ENCODE data around the gene AKAP8. TPM values are rescaled to one million over a fixed set of nuclear protein-coding genes. Genes with fewer than 3 reads are reported as not detected.

The AKAP8 gene
- total and polyA plus RNA-seq, 10 donors: 13.9 to 51.3 (median 30.6) TPM

GRCh38 chr19:15372470-15372869, 7.1 kb downstream of the AKAP8 start:
- Histone ChIP-seq H3K4me1 (peaks cover 29 to 71% (median 48%) of the 10 kb centered on the region in 6 donors), H3K27ac (no peak overlapping the region), H3K4me3 (no peak overlapping the region), H3K36me3 (peaks cover 10 to 84% (median 66%) of the 10 kb centered on the region in 6 donors), H3K27me3 (replicated peaks in 1 of 7) (no peaks in the 10 kb centered on the region), H3K9me3 (no peaks in the 10 kb centered on the region)
- no peak for DNase-seq
- WGBS, 5 donors: 86 to 93% (median 91%) methylated on average over 14 of the region's 14 CpGs
- no peak for TF ChIP-seq POLR2AphosphoS5 (IDR thresholded peaks at IDR 0.05)
- no peak for TF ChIP-seq POLR2A (IDR thresholded peaks at IDR 0.05)
- no peak for TF ChIP-seq CTCF (IDR thresholded peaks at IDR 0.05 in 8 of 11, conservative IDR thresholded peaks at IDR 0.05 in 3 of 11)
- intact Hi-C loops (cut with DNase I; ENCODE audit: low total_unique reads): loop anchor here (10.0 kb wide), 1 partner anchor 108 kb away; no protein-coding TSS in a partner anchor

- Histone ChIP-seq H3K36me3 (peaks cover 10 to 90% (median 72%) of the 10 kb centered on the region in 6 donors), H3K9me3 (no peaks in the 10 kb centered on the region), H3K4me3 (no peak overlapping the region), H3K4me1 (peaks cover 23 to 70% (median 43%) of the 10 kb centered on the region in 6 donors), H3K27ac (peak overlapping the region in 1 of 8 donors; percentile 27), H3K27me3 (replicated peaks in 1 of 7) (no peaks in the 10 kb centered on the region)
- intact Hi-C loops (cut with DNase I; ENCODE audit: low total_unique reads): loop anchor here (10.0 kb wide), 1 partner anchor 107 kb away; no protein-coding TSS in a partner anchor
- TF ChIP-seq POLR2A (IDR thresholded peaks at IDR 0.05) (no peak), CTCF (IDR thresholded peaks at IDR 0.05 in 8 of 11, conservative IDR thresholded peaks at IDR 0.05 in 3 of 11) (no peak), POLR2AphosphoS5 (IDR thresholded peaks at IDR 0.05) (peak in 2 of 3 donors; percentile 18)
- DNase-seq: peak; percentile 62
- WGBS, 5 donors: 90 to 96% (median 91%) methylated on average over 17 of the region's 17 CpGs
These were observed 7.7 kb downstream of the AKAP8 start for GRCh38 chr19:15371786-15372380.

- Histone ChIP-seq H3K36me3 (peaks cover 10 to 98% (median 80%) of the 10 kb centered on the region in 6 donors), H3K4me1 (peaks cover 20 to 65% (median 35%) of the 10 kb centered on the region in 6 donors), H3K27ac (peak overlapping the region in 1 of 8 donors; percentile 3), H3K9me3 (no peaks in the 10 kb centered on the region), H3K4me3 (no peak overlapping the region), H3K27me3 (replicated peaks in 1 of 7) (no peaks in the 10 kb centered on the region)
- intact Hi-C loops (cut with DNase I; ENCODE audit: low total_unique reads): loop anchor here (10.0 kb wide), 1 partner anchor 106 kb away; no protein-coding TSS in a partner anchor
- TF ChIP-seq POLR2AphosphoS5 (IDR thresholded peaks at IDR 0.05) (peak in 1 of 3 donors; percentile 23), POLR2A (IDR thresholded peaks at IDR 0.05) (no peak)
- peak; percentile 30 for DNase-seq
- 90 to 99% (median 93%) methylated on average over 7 of the region's 7 CpGs for WGBS, 5 donors
These were observed 8.5 kb downstream of the AKAP8 start for GRCh38 chr19:15371119-15371518.

- Histone ChIP-seq H3K27ac (no peak overlapping the region), H3K4me1 (peaks cover 9 to 49% (median 19%) of the 10 kb centered on the region in 6 donors), H3K36me3 (peaks cover 10 to 100% (median 95%) of the 10 kb centered on the region in 6 donors), H3K9me3 (no peaks in the 10 kb centered on the region), H3K4me3 (no peak overlapping the region), H3K27me3 (replicated peaks in 1 of 7) (no peaks in the 10 kb centered on the region)
- TF ChIP-seq POLR2AphosphoS5 (IDR thresholded peaks at IDR 0.05): peak in 1 of 3 donors; percentile 53
- no peak for TF ChIP-seq CTCF (IDR thresholded peaks at IDR 0.05 in 8 of 11, conservative IDR thresholded peaks at IDR 0.05 in 3 of 11)
- peak; percentile 62 for DNase-seq
- intact Hi-C loops (cut with DNase I; ENCODE audit: low total_unique reads): no loop called here
- 94 to 98% (median 96%) methylated on average over 7 to 9 of the region's 9 CpGs for WGBS, 5 donors
These were observed 10.0 kb downstream of the AKAP8 start for GRCh38 chr19:15369594-15369891.

Measured in spleen (tissue), 11 donors.